Activated CD4-positive, alpha-beta T cell treated with anti-CD3 and anti-CD28 coated beads, Interleukin-2, Interleukin-6, amounts not matched to agents 100 ng/mL and 50 ng/mL, durations not matched to agents 16 hours and 8 hours (primary cell): ENCODE data around the gene CDK11A.

Source experiments
- DNase-seq: peaks from one replicate; pipeline ENCODE4 v3.0.0-alpha.2; 2020

The CDK11A gene

DNA sequence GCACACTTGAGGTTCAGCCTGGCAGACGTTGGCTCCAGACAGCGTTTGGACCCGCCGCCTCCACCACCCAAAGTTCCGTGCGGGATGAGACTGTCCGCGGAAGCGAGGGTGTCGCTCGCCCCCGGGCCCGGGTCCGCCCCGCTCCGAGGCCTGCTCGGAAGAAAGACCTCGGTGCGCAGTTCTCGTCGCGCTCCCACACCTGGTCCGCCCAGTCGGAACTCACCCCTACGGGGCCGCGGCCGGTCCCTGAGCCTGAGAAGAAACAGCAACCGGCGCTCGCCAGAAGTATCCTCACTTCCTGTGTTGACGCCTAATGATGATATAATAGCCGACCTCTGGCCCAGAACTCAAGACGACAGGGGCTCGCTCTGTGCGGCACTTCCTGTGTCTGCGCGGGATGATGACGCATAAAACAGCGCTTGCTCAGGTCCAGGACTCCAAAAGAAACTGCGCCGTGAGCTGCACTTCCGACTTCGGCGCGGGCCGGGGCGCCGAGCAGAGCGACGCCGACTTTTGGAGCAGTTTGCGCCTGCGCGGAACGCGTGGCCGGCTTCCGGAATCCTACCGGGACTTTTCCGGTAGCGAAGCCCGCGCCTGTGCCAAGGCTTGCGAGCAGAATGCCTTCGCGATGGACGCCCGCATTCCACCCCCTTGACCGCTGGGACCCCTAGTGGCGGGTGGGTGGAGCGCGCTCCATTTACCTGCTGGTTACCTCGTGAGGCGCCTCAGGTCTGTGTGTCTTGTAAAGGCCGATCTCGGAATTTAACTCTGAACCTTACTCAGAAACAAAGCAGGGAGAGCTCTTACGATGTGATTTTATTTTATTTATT is at the start of gene CDK11A:
Gene CDK11A (minus strand): TSS at position 323 of the 830 bp plus-strand sequence. CDS start 1,539 bp downstream, outside the sequence.
- peak; percentile 99 for DNase-seq

DNA sequence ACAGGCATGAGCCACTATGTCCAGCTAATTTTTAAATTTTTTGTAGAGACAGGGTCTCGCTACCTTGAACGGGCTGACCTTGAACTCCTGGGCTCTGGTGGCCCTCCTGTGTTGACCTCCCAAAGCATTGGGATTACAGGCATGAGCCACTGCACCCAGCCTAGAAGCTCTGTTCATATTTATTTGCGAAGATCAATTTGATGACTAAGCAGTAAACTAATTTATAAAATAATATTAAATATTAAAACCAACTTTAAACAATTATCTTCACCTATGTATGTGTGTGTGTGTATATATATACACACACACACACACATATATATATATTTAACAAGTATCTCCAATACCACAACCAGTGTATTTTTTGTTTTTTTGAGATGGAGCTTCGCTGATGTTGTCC is 49.7 kb upstream of the CDK11A start:
- DNase-seq, result no peak

DNA sequence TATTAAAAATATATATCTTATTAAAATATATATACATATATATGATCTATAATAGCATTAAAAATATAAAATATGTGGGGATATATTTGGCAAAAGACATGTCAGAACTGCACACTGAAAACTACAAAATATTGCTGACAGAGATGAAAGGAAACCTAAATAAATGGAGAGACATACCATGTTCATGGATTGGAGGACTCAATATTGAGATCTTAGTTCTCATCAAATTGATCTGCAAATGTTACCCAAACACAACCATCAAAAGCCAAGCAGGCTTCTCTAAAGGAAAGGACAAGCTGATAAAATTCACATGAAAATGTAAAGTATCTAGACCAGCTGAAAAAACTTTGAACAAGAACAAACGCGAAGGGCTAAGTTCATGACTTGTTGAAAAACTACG is 46.9 kb upstream of the CDK11A start:
- DNase-seq, result no peak

DNA sequence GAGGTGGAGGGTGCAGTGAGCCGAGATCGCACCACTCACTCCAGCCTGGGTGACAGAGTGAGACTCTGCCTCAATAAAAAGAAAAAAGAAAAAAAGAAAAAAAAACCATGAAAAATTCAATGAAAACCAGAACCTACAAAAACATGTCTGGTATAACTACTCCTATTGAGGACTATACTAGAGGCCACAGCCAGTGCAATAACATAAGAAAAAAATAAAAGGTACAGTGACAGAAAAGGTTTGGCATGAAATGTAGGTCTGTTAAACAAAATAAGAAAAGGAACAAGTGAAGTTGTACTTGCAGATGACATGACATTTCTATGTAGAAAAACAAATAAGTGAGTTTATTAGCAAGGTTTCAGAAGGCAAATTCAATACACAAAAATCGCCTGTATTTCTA is 45.9 kb upstream of the CDK11A start:
- DNase-seq, result no peak

DNA sequence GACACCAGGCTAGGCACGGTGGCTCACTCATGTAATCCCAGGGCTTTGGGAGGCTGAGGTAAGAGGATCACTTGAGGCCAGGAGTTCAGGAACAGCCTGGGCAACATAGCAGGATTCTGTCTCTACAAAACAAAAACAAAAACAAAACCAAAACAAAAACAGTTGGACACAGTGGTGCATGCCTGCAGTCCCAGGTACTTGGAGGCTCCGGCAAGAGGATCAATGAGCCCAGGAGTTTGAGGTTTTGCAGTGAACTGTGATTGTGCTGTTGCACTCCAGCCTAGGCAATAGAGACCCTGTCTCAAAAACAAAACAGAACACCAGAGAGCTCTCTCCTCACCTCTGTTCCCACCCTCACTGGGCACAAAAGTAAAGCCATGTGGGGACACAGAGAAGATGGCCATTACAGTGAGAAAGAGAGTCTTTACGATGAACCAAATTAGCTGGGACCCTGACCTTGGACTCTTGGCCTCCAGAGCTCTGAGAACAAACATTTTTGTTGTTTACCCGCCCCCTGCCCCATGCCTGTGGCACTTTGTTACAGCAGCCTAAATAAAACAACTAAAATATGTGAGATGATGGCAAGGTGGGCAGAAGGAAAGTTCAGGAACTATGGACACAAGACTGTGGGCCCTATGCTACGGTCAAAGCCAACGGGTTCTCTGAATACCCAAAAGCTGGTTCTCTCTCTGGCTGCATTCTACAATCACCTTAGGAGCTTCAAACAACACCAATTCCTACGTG is 44.3 kb upstream of the CDK11A start:
- DNase-seq, result no peak

DNA sequence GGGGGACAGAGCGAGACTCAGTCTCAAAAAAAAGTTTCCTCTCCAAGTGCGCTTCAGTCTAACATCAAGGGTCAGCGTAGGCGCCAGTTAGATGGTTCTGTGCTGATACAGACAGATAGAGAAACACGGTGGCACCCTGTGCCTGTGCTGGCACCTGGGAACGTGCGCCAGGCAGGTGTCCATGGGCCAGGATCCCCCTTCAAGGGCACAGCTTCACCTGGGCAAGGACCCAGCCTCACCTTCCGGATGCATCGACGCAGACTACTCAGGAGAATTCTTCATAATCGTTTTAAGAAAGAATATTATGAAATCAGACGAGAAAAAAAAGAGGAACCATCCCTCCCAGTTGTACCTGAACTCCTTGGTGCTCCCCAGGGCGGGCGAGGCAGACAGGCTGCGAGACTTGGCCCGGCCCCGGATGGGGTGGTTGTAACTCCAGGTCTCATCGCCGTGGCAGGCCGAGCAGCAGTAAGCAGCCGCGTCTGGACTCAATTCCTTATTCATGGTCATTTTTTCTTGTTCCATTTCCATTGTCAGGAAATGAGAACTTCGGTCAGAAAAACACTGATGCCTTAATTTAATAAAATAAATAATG is 40.8 kb upstream of the CDK11A start:
- DNase-seq, result no peak

DNA sequence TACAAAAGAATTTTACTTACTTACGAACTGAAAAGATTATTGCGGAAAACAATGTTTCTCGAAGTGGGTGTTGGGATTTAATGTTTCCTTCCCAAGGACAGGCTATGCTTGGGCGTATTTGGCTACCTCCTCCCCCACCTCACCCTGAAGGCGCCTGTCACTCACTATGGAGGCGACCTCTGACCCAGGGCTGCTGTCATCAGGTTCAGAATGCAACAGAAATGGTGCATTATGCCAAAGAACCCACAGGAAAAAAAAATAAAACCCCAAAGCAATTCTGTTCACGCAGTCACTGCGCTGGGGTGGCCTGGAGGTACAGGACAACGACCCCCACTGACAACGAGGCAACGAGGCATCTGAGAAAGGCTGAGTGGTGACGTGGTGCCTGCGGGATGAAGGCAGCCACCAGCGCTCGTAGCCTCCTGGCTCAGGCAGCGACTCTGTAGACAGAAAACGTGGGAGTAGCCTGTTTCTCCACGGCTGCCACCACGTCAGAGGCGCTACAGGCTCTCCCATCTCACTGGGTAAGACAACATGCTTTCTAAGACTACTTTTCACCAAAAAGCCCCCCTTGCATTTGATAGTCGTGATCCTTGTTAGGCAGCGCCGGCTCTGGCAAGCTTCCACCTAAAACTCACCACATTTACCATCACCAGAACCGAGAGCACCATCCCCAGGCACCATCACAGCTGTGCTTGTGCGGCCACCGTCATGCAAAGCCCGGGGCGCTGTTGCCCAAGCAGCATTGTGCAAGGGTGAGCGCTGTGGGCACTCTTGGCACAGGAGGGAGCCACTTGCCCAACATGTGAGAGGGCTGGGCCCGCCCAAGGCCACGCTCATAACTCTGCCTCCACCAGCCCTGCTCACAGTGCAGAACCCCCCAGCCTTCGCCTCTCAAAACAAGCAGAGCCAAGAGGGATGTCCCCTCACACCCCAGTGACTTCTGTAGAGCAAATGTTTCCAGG is 39.8 kb upstream of the CDK11A start:
- DNase-seq, result no peak

DNA sequence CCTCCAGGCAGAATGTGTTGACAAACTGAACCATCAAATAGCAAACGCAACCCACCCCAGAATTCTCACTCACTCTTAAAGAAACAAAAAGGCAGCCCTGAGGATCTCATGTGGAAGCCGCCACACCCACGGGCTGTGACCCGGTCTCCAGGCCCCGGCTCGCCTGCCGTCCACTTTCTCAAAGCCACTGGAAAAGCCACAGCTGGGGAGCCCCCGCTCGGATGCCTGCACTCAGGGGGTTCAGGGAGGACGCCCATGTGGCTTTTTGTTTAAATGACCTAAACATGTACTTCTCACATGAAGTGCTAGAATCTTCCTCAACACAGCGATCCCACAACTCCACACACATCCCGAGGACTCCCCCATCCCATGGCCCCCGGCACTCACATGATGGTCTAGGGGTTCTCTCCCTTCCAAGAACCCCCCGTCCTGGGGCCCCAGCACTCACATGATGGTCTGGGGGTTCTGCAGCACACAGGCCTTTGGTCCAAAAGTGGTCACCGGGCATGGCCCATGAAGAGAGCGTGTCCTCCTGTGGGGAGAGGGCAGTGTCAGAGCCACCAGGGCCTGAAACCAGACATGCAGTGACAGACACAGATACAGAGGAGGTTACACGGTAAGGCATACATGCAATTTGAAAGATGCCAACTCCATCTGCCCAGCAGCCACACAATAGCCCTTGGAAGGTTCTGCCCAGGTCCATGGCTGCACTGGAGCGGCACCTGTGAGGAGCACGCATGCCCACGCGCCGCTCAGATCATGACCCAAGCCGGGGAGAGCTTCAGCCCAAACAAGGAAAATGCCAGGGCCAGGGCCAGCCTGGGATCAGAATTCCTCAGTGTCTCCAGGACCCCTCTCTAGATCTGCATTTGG is 37.6 kb upstream of the CDK11A start:
- DNase-seq, result no peak

DNA sequence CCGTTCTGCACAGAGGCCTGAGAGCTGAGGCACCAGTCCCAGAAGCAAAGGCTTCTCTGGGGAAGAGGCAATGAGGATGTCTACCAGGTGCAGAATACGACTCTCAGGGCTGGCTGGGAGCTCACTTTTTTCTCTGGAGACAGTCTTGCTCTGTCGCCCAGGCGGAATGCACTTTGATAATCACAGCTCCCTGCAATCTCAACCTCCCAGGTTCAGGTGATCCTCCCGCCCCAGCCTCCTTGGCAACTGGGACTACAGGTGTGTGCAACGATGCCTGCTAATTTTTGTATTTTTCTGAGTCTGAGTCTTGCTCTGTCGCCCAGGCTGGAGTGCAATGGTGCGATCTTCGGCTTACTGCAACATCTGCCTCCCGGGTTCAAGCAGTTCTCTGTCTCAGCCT is 36.6 kb upstream of the CDK11A start:
- DNase-seq, result no peak

DNA sequence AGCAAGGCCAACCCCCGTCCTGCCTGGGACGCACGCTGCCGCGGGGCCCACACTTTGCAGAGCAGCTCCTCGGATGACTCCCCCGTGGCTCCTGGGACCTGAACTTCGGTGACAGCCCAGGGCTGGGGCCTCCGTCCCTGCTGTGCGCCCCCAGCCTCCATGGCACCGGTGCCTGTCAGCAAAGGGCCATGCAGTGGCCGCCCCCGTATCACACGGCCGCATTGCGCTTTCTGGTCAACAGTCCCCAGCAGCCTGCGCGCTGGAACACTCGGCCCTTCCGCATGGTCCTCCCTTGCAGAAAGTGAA is 36.1 kb upstream of the CDK11A start:
- DNase-seq, result no peak

DNA sequence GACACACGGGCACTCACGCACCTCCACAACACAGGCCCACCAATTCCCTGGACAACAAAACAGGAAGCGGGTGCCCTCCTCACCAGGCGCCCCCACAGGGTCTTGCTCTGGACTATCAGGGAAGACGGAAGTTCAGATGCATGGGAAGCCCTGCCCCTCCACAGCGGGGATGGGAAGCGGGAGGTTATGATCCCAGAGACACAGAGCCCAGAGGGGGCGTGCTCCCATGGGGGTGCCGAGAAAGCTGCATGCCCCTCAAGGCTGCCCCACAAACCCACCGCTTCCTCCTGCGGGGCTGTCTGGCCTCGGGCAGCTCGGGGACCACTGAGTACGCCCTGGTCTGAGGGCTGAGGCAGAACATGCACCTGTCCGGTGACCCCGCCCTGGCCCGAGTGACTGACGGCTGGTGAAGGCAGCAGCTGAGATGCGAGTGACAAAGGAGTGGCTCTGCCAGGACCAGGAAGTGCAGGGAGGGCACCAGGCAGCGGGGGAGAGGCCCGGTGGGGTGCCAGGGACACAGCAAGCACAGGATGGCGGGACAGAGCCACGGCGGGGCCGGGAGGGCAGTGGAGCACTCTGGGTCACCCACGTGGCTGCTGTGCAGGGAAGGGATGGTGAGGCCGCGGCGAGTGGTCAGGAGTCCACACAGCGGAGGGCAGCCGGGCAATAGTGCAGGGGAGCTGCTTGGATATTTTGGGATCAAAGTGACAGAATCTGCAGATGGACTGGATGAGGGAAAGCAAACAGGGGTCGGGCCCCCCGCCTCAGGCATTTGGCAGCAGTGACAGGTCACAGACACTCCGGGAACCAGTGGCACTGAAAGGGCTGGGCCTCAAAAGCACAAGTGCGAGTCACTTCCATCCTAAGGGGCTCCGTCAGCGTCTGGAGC is 35.5 kb upstream of the CDK11A start:
- no peak for DNase-seq

DNA sequence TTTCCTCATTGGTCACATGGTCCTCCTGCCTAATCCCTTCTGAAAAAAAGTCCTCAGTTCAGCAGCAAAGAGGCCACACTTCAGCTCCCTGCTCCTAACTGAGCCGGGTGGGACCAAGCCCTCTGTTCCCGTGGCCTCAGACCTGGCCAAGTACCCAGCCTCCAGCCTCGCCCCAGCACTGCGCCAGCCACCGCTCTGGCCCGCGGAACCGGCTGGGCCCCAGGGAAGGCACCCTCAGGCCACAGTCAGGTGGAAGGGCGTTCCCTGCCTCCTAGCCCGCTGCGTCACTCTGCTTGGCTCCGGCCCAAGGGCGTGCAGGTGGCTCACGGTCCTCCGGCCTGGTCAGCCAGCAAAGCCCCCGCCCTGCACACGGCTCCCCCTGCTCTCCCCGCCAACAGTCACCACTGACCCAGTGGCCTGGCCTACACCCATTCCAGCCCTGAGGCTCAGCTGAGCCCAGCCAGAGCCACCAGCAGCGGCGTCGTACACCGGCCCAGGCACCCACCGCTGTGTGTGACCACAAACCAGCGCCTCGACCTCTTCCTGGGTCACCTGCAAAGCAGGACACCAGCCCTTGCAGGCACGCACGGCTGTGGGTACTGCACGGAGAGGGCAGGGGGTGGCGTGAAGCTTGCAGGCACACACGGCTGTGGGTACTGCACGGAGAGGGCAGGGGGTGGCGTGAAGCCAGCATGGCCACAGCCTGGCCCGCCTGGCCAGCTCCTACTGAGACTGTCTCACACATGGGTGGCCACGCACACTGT is 34.7 kb upstream of the CDK11A start:
- DNase-seq, result no peak

DNA sequence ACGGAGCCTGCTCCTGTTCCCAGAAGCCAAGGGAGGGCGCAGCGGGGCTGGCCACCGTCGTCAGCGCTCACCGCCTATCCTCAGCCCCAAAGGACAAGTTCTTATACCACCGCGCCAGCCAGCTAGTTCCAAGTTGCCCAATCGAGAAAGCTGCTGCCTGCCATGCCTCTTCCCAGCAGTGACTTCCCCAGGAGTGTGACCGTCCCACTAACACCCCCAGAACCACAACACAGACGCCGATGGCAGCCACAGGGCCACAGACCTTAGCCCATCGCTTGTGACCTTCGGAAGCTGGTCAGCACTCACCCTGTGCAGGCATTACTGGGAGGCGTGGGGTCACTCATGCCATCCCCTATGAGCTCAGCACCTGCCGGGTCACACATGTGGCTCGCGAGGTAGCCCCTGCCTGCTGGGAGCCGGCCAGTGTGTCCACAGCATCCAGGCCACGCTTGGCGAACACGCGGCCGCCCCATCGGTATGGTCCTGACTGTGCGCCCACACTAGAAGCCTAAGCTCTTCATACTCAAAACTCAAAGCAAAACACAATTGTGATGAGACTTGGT is 34.0 kb upstream of the CDK11A start:
- no peak for DNase-seq

DNA sequence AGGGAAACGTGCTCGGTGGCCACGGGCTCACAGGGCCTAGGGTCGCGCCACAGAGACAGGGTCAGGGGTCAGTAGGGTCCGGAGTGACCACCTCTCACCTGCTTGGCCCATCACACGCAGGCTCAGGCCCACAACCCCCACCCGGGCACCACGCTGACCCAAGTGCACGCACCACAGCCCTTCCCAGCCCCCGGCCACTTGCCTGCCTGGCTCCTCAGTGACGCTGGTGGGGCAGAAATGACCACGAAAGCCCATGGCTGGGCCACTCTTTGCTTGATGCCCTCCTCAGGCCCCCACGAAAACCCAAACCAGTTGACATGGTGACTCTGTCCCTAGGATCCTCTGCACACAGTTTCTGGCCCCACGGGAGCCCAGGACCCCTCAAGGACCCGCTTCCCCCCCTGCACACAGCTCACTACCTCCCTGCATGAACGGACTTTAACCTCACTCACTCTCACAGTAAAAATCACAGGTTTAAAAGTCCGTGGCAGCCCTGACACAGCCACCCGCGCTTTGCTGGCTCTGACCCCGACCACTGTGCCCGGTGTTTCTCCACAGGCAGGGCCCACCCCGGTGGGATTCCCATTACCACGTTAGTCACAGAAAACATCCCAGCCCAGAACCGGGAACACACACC is 33.4 kb upstream of the CDK11A start:
- DNase-seq, result no peak

DNA sequence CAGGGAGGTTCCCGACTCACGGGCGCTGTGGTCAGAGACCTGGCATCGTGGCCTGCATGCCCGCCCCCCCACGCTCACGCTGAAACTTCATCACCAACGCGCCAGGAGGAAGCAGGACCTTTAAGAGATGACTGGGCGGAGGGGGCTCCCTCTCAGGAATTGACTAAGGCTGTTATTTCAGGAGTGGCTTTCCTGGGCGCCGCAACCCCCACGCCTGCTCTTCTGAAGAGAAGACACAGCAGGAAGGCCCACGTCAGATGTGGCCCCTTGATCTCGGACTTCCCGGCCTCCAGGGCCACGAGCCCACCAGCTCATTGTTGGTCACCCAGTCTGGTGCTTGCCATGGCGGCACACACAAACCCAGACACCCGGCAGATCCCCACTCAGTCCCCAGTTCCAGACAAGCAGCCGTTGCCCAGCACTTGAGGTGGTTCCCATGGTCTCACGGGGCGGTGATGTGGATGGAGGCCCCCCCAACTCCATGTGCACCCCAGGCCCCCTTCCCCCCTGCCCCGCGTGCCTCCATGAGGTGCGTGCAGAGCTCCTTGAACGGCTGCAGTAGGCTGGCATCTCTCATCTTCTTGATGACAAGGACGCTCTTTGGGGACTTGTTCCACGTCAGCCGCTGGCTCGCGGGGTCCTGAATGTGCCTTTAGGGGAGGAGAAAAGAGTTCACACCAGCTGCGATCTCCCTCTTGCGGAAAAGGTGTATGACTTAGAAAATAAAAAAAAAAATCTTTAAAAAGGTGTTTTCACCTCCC is 32.7 kb upstream of the CDK11A start:
- DNase-seq, result no peak

DNA sequence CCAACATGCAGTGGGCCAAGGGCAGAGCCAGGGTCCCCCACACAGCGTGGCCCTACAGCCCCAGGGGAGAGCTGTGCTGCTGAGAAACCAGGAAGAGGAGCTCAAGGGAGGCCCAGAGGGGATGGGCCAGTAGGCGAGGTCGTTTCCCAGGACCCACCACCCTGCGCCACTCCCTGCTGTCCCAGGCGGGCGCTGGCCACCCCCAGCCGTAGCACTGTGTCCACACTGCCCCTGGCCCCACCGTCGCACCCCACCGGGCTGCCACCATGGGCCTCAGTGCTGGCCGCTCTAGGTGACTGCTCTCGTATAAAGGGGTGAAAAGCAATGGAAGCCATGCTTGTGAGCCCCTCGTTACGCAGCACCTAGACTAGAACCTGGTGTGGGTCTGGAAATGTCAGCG is 31.7 kb upstream of the CDK11A start:
- DNase-seq, result no peak

DNA sequence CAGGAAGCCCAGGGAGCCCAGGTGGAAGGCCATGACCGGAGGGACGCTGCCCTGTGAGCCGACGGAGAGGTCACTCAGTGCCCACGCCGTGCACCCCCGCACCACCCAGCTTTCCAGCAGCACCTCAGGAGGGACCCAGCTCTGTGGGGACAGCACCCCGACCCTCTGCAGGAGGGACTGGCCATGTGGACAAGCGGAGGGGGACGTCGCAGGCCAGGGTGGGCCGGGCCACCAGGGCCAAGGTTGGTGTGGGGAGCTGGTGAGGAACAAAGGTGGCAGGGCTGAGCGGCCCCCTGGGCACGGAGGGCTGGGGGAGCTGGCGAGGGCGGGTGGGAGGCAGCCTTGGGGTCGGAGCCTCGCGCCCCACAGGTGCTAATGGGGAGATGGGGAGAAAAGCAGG is 31.3 kb upstream of the CDK11A start:
- no peak for DNase-seq

DNA sequence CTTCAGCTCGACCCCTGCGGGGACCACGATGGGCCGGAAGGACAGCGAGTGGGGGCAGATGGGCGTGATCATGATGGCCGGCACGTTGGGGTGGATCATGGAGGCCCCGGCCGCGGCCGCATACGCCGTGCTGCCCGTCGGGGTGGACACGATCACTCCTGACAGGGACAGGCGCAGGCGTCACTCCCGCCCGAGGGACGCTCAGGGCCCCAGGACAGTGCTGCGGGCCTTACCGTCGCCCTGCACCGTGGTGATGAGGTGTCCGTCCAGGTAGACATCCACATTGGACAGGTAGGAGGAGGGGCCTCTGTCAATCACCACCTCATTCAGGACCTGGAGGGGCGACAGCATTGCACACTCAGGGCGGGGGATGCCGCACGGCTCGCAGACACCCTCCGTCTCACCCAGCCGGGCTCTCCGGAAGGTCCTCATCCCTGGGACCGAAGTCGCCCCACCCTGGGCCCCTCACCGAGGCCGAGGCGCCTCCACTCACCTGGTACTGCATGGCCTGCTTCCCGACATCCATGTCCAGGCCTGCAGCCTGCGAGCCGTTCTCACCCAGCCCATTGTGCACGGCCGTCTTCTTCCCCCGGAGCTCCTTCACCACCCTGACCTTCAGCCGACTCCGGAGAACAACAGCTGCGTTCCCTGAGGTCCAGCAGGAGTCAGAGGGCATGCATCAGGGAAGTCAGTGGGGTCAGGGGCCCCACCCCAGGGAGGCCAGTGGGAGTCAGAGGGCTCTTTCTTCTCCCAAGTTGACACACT is 30.1 kb upstream of the CDK11A start:
- DNase-seq, result no peak
